DOHH2 (cell line): ENCODE data around the gene ZNF521.

Experiments used
- H3F3A ChIP-seq: fragments of 200-600 bp; sonication (generic), shearing (Covaris generic); 2 replicates; pipeline ENCODE4 v1.6.0; 2016; ENCODE audit warnings: antibody characterized with exemption, mild to moderate bottlenecking; ENCODE audit not compliant: control insufficient read depth, insufficient read depth
- H3K27ac ChIP-seq: fragments of 200-600 bp; sonication (generic); 2 replicates; pipeline ENCODE4 v1.5.1; 2014; ENCODE audit warnings: low read depth, mild to moderate bottlenecking, low read length, moderate library complexity
- H3K27me3 ChIP-seq: fragments of 200-600 bp; sonication (generic); 2 replicates; pipeline ENCODE4 v1.6.1; 2014; ENCODE audit warnings: mild to moderate bottlenecking, low read length, mixed read lengths; ENCODE audit not compliant: control insufficient read depth
- H3K36me3 ChIP-seq: fragments of 200-600 bp; sonication (generic); 2 replicates; pipeline ENCODE4 v1.6.1; 2014; ENCODE audit warnings: mild to moderate bottlenecking, low read length, moderate library complexity, mixed read lengths; ENCODE audit not compliant: control insufficient read depth
- H3K4me1 ChIP-seq: fragments of 200-600 bp; sonication (generic); 2 replicates; pipeline ENCODE4 v1.6.1; 2014; ENCODE audit warnings: mild to moderate bottlenecking, low read length, mixed read lengths; ENCODE audit not compliant: control insufficient read depth
- H3K4me2 ChIP-seq: fragments of 200-600 bp; sonication (generic); 2 replicates; pipeline ENCODE4 v1.6.0; 2014; ENCODE audit warnings: mild to moderate bottlenecking, low read length, moderate library complexity
- H3K4me3 ChIP-seq: fragments of 200-600 bp; sonication (generic); 2 replicates; pipeline ENCODE4 v1.5.1; 2014; ENCODE audit warnings: mild to moderate bottlenecking, low read length, mixed read lengths
- H3K79me2 ChIP-seq: fragments of 200-600 bp; sonication (generic); 2 replicates; pipeline ENCODE4 v1.6.1; 2014; ENCODE audit warnings: mild to moderate bottlenecking, low read length, mixed read lengths; ENCODE audit not compliant: control insufficient read depth
- H3K9me2 ChIP-seq: fragments of 200-600 bp; sonication (generic); replicated peaks from 2 replicates; pipeline ENCODE4 v1.6.1; 2014; ENCODE audit warnings: mild to moderate bottlenecking, low read length, mixed read lengths; ENCODE audit not compliant: control insufficient read depth
- H3K9me3 ChIP-seq: fragments of 200-600 bp; sonication (generic); 2 replicates; pipeline ENCODE4 v1.6.1; 2014; ENCODE audit warnings: antibody characterized with exemption, low read length, mixed read lengths; ENCODE audit not compliant: control insufficient read depth, insufficient read depth
- H4K20me1 ChIP-seq: fragments of 200-600 bp; sonication (generic); 2 replicates; pipeline ENCODE4 v1.6.0; 2014; ENCODE audit warnings: low read depth, mild to moderate bottlenecking, antibody characterized with exemption, low read length, moderate library complexity; ENCODE audit not compliant: control insufficient read depth, insufficient read depth
- EZH2phosphoT487 ChIP-seq: fragments of 200-600 bp; sonication (generic); IDR thresholded peaks from 2 replicates; pipeline ENCODE4 v1.6.1; 2017; ENCODE audit warnings: borderline replicate concordance, mild to moderate bottlenecking, antibody characterized with exemption, low read length, moderate library complexity, mixed read lengths
- TF ChIP-seq, protein P1 (sequence below): fragments of 200-600 bp; sonication (generic); IDR thresholded peaks from one replicate; pipeline ENCODE4 v1.5.1; 2014; ENCODE audit warnings: antibody characterized with exemption, mild to moderate bottlenecking, low read depth, low read length; ENCODE audit not compliant: poor library complexity, severe bottlenecking

ZNF521 gene

GRCh38 chr18:25322806-25323205 lies 29.2 kb downstream of the ZNF521 start:
- Histone ChIP-seq H3K4me3 (no peak overlapping the region), H3K4me2 (no peak overlapping the region), H4K20me1 (no peaks in the 10 kb centered on the region), H3F3A (no peaks in the 10 kb centered on the region), H3K9me2 (no peaks in the 10 kb centered on the region), H3K4me1 (no peaks in the 10 kb centered on the region), H3K36me3 (no peaks in the 10 kb centered on the region), H3K27me3 (no peaks in the 10 kb centered on the region), H3K9me3 (no peaks in the 10 kb centered on the region), H3K27ac (no peak overlapping the region), H3K79me2 (no peaks in the 10 kb centered on the region)
- TF ChIP-seq EZH2phosphoT487 = no peak
- TF ChIP-seq, protein P1, sequence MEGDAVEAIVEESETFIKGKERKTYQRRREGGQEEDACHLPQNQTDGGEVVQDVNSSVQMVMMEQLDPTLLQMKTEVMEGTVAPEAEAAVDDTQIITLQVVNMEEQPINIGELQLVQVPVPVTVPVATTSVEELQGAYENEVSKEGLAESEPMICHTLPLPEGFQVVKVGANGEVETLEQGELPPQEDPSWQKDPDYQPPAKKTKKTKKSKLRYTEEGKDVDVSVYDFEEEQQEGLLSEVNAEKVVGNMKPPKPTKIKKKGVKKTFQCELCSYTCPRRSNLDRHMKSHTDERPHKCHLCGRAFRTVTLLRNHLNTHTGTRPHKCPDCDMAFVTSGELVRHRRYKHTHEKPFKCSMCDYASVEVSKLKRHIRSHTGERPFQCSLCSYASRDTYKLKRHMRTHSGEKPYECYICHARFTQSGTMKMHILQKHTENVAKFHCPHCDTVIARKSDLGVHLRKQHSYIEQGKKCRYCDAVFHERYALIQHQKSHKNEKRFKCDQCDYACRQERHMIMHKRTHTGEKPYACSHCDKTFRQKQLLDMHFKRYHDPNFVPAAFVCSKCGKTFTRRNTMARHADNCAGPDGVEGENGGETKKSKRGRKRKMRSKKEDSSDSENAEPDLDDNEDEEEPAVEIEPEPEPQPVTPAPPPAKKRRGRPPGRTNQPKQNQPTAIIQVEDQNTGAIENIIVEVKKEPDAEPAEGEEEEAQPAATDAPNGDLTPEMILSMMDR = no peak

GRCh38 chr18:25316381-25317018 lies 35.5 kb downstream of the ZNF521 start:
- Histone ChIP-seq H3K4me1 (no peaks in the 10 kb centered on the region), H3K27ac (no peak overlapping the region), H3K27me3 (peaks cover 2% of the 10 kb centered on the region; the same call in 1 of the 2 replicates), H3K9me2 (no peaks in the 10 kb centered on the region), H3K36me3 (no peaks in the 10 kb centered on the region), H3F3A (no peaks in the 10 kb centered on the region), H3K79me2 (no peaks in the 10 kb centered on the region), H3K4me3 (no peak overlapping the region), H3K4me2 (no peak overlapping the region), H3K9me3 (no peaks in the 10 kb centered on the region), H4K20me1 (no peaks in the 10 kb centered on the region)
- no peak for TF ChIP-seq EZH2phosphoT487
- TF ChIP-seq, protein P1 = no peak

DNA sequence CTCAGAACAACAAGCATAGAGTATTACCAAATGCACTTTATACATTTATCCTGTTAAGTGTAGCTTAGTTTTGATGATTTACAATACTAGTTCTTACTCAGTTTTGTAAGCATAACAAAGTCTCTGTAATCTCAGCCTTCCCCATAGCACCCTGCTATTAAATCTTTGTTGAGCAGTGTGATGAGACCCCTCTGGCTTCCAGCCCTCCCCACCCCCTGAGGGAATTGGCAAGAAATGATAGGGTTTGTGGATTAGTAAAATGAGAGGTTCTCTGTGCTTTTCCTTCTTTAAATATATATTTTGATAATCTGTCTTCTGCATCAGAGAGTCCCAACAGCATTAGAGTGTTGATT lies 37.2 kb downstream of the ZNF521 start:
- no peaks in the 10 kb centered on the region for H3K9me2 ChIP-seq
- no peaks in the 10 kb centered on the region for H4K20me1 ChIP-seq
- no peak for TF ChIP-seq EZH2phosphoT487
- TF ChIP-seq, protein P1 = no peak
- H3K27me3 ChIP-seq = peaks cover 2% of the 10 kb centered on the region; the same call in 1 of the 2 replicates
- H3K4me2 ChIP-seq = no peak overlapping the region
- H3K9me3 ChIP-seq = no peaks in the 10 kb centered on the region
- no peak overlapping the region for H3K4me3 ChIP-seq
- H3F3A ChIP-seq = no peaks in the 10 kb centered on the region
- no peaks in the 10 kb centered on the region for H3K36me3 ChIP-seq
- no peak overlapping the region for H3K27ac ChIP-seq
- no peaks in the 10 kb centered on the region for H3K4me1 ChIP-seq
- no peaks in the 10 kb centered on the region for H3K79me2 ChIP-seq
